Measurements from ENCODE around the gene RAD51B.

DNA sequence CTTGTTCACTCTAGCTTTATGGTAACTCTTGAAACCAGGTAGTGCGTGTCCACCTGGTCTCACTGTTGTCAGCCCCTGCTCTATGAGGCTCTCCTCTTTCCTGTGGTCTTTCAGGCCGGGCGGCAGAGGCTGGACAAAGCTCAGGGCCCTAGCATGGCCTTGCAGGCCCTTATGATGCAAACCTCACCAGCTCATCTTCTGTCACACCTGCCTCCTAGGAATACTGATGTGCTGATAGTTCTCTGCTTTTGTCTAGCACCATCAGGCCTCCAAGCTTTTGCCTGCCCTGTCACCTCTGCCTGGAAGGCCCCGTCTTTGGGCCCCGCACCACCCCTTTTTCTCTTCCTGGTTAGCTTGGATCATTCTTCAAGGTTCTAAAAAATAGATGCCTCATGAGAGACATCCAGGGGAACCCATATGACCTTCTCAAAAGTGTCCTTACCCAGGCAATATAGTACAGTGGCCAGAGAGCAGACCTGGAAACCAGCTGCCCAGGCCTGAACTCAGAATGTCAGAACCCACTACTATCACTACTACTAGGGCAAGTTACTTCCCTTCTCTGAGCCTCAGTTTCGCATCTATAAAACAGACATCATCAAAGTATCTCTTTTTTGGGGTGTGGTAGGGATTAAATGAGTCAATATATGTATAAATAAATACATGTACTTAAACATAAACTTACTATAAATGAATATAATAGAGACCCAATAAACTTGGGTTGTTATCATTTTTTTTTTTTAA is 881.6 kb downstream of the RAD51B start:
- TF ChIP-seq CTCF (IDR thresholded peaks at IDR 0.05; ENCODE audit: low read length) (no peak), EZH2phosphoT487 (IDR thresholded peaks at IDR 0.05; ENCODE audit: low read length) (no peak)
